ENCODE data around the gene TMEM266. TPM values are rescaled to one million over a fixed set of nuclear protein-coding genes. Genes with fewer than 3 reads are reported as not detected.
A peak's percentile ranks its signal among the peaks of the same experiment; 100 is the strongest.

TMEM266 gene
- total and polyA plus RNA-seq, 3 donors from 2014 or later, result 4.2 to 12.4 (median 6.0) TPM

GRCh38 chr15:76191539-76192244 lies 131.9 kb downstream of the TMEM266 start:
- 50 to 70% methylated on average over 16 to 52 of the region's 55 CpGs for WGBS, 2 donors
- DNase-seq, result peak; percentile 61
- no peak overlapping the region for H3K27ac ChIP-seq
- TF ChIP-seq POLR2A (IDR thresholded peaks at IDR 0.05), result no peak
- TF ChIP-seq, protein P1, sequence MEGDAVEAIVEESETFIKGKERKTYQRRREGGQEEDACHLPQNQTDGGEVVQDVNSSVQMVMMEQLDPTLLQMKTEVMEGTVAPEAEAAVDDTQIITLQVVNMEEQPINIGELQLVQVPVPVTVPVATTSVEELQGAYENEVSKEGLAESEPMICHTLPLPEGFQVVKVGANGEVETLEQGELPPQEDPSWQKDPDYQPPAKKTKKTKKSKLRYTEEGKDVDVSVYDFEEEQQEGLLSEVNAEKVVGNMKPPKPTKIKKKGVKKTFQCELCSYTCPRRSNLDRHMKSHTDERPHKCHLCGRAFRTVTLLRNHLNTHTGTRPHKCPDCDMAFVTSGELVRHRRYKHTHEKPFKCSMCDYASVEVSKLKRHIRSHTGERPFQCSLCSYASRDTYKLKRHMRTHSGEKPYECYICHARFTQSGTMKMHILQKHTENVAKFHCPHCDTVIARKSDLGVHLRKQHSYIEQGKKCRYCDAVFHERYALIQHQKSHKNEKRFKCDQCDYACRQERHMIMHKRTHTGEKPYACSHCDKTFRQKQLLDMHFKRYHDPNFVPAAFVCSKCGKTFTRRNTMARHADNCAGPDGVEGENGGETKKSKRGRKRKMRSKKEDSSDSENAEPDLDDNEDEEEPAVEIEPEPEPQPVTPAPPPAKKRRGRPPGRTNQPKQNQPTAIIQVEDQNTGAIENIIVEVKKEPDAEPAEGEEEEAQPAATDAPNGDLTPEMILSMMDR (IDR thresholded peaks at IDR 0.05), result no peak
- no peaks in the 10 kb centered on the region for H3K9me3 ChIP-seq
- intact Hi-C loops (cut with DNase I; ENCODE audit: low total_unique reads), result no loop called here
- peak overlapping the region in 1 of 2 donors; percentile 36 for H3K4me3 ChIP-seq
- H3K27me3 ChIP-seq, result no peaks in the 10 kb centered on the region
- H3K36me3 ChIP-seq (ENCODE audit: low read depth, missing control alignments), result no peaks in the 10 kb centered on the region
- H3K4me1 ChIP-seq, result peaks cover 15% of the 10 kb centered on the region

DNA sequence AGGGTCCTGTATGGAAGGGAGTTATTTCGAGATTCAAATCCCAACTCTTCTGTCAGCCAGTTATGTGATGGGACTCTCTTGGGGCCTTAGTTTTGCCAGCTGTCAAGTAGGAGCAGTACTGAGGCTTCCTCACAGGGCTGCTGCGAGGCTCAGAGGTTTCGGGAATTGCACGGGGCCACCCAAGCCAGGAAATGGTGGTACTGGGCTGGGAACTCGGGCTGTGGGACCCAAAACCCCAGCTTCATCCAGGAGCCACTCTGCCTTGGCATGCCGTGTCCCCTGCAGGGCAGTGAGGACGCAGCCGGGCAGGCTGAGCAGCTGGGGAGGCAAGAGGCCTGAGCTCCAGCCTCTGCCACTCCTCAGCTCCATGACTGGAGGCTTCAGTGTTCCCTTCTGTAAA lies 132.9 kb downstream of the TMEM266 start:
- 31 to 95% methylated on average over 5 to 8 of the region's 8 CpGs for WGBS, 2 donors
- no peaks in the 10 kb centered on the region for H3K36me3 ChIP-seq (ENCODE audit: low read depth, missing control alignments)
- H3K9me3 ChIP-seq, result no peaks in the 10 kb centered on the region
- peaks cover 21% of the 10 kb centered on the region for H3K4me1 ChIP-seq
- TF ChIP-seq POLR2A (IDR thresholded peaks at IDR 0.05), result no peak
- TF ChIP-seq, protein P1 (IDR thresholded peaks at IDR 0.05), result no peak
- H3K27me3 ChIP-seq, result no peaks in the 10 kb centered on the region
- H3K4me3 ChIP-seq, result no peak overlapping the region
- intact Hi-C loops (cut with DNase I; ENCODE audit: low total_unique reads), result no loop called here
- H3K27ac ChIP-seq, result no peak overlapping the region
- no peak for DNase-seq

- intact Hi-C loops (cut with DNase I; ENCODE audit: low total_unique reads), result no loop called here
These were observed 134.1 kb downstream of the TMEM266 start for GRCh38 chr15:76193934-76194333.

GRCh38 chr15:76195506-76196268 lies 135.9 kb downstream of the TMEM266 start:
- peaks cover 16% of the 10 kb centered on the region for H3K4me1 ChIP-seq
- H3K27ac ChIP-seq, result no peak overlapping the region
- H3K36me3 ChIP-seq (ENCODE audit: low read depth, missing control alignments), result no peaks in the 10 kb centered on the region
- DNase-seq, result no peak
- no peak overlapping the region for H3K4me3 ChIP-seq
- TF ChIP-seq POLR2A (IDR thresholded peaks at IDR 0.05), result no peak
- H3K27me3 ChIP-seq, result no peaks in the 10 kb centered on the region
- intact Hi-C loops (cut with DNase I; ENCODE audit: low total_unique reads), result no loop called here
- no peaks in the 10 kb centered on the region for H3K9me3 ChIP-seq
- 77 to 86% methylated on average over 5 to 7 of the region's 7 CpGs for WGBS, 2 donors

More at GRCh38 chr15:76193934-76194333, 134.1 kb downstream of the TMEM266 start:
- 80 to 83% methylated on average over 8 of the region's 8 CpGs for WGBS, 2 donors
- no peak overlapping the region for H3K27ac ChIP-seq
- H3K4me1 ChIP-seq, result peaks cover 21% of the 10 kb centered on the region
- no peaks in the 10 kb centered on the region for H3K9me3 ChIP-seq
- no peaks in the 10 kb centered on the region for H3K27me3 ChIP-seq
- no peaks in the 10 kb centered on the region for H3K36me3 ChIP-seq (ENCODE audit: low read depth, missing control alignments)
- no peak for DNase-seq
- no peak overlapping the region for H3K4me3 ChIP-seq
- TF ChIP-seq, protein P1 (IDR thresholded peaks at IDR 0.05), result no peak
- TF ChIP-seq POLR2A (IDR thresholded peaks at IDR 0.05), result no peak

Data from testis (tissue), 3 donors.